Activated T-helper 9 cell treated with anti-CD3 and anti-CD28 coated beads, Interleukin-2, amount 50 U/mL, for 16 hours (primary cell): ENCODE data around the gene ZNF585A.
"Not testable (repeated sequence)": the region's sequence is repeated elsewhere in the genome, so short reads cannot be mapped to it uniquely, and the experiment has no call there.

Source experiments
- DNase-seq: peaks from one replicate; pipeline ENCODE4 v3.0.0-alpha.2; 2020; ENCODE audit warnings: low read depth

Gene ZNF585A

GRCh38 chr19:37172368-37173366, at the start of gene ZNF585A:
TSS of gene ZNF585A (minus strand) at chr19:37172695. CDS start at chr19:37169910, 2,785 bp downstream.
- DNase-seq, result peak; percentile 83

- no peak for DNase-seq
These were observed 48.6 kb upstream of the ZNF585A start for GRCh38 chr19:37221136-37221535.

- DNase-seq, result no peak
These were observed 47.9 kb upstream of the ZNF585A start for GRCh38 chr19:37220383-37220782.

DNA sequence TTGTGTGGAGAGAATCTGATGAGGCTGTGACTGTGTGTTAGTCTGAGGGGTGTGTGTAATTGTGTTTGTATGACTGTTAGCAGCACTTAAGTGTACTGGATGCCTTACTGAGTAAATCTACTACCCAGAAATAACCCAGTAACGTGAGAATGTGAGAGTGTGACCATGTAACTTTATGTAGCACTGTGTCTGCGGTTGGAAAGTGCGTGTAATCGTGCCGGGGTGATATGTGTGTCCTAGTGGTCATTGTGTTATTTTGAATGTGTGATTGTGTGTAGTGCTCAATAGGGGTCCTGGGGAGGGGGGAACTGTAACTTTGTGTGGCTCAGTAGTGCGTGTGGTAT, 46.1 kb upstream of the ZNF585A start:
- DNase-seq, result no peak

DNA sequence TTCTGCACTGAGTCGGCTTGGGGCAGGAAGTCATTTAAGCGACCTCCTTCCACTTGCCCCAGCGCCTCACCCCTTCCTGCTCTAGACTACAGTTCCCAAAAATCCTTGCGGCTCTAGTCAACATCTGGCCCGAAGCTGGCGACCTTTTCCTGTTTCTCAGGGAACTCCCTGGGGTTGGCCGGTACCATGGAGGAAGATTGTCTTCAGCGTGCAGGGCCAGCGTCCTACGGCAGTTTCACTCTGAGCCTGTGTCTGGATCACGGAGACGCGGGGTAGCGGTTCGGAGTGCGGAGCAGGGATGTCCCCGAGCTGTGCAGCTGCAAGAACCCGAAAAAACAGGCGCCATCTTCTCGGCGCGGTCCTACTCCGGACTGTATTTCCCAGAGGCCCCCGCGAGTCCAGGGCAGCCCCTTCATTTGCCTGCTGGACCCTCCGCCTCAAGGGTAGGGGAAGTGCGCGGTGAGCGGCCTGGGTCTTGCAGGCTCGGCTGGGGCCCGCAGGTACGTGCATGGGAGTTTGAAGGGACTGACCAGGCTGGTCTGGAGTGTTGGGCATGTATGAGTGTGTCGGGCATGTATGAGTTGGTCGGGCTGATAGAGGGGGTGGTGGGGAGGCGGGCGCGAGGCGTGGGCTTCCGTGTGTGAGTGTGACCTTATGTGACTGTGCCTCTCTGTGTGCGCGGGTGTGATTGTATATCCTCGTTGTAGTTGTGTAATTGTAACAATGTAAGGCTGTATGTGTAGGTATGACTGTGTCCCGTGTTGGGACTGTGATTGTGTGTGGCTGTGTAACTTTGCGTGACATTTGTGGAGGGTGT, 45.5 kb upstream of the ZNF585A start, which contains the start of gene ZNF383:
TSS of gene ZNF383 (plus strand) at position 440 of the 817 bp plus-strand sequence. CDS start 12,240 bp downstream, outside the sequence.
- DNase-seq, result peak; percentile 70

GRCh38 chr19:37217480-37217774, 44.9 kb upstream of the ZNF585A start:
- no peak for DNase-seq

DNA sequence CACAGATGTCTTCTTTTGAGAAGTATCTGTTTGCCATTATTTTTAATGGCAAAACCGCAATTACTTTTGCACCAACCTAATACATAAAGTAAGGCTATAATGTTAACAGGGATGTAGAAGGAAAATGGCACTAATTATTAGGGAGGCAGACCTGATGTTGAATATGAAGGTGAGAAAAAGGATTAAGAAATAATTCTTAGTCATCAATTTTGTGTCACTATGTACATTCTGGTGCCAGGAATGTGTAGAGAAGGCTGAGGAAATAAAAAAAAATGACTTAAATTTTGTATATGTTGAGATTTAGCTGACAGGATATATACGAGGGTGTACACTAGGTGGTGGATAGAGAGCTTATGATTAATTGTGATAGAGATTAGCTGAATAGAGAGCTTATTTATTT, 25.3 kb upstream of the ZNF585A start:
- no peak for DNase-seq

DNA sequence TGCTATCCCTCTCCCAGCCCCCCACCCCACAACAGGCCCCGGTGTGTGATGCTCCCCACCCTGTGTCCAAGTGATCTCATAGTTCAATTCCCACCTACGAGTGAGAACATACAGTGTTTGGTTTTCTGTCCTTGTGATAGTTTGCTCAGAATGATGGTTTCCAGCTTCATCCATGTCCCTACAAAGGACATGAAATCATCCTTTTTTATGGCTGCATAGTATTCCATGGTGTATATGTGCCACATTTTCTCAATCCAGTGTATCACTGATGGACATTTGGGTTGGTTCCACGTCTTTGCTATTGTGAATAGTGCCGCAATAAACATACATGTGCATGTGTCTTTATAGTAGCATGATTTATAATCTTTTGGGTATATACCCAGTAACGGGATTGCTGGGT, 24.6 kb upstream of the ZNF585A start:
- DNase-seq, result not testable (repeated sequence)

DNA sequence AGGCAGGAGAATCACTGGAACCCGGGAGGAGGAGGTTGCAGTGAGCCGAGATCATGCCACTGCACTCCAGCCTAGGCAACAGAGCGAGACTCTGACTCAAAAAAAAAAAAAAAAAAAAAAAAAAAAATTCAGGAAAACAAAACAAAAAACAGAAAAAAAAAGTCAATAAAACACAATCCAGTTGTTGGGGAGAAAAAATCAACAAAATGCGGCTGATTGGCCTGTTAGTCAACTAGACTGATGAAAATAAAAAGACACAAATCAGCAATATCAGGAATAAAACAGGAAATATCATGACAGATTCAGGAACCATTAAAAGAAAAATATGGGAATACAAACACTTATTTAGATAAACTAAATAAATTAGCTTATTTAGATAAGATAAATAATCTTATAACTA, 22.8 kb upstream of the ZNF585A start:
- not testable (repeated sequence) for DNase-seq

- DNase-seq, result not testable (repeated sequence)
These were observed 13.6 kb upstream of the ZNF585A start for GRCh38 chr19:37186071-37186470.

DNA sequence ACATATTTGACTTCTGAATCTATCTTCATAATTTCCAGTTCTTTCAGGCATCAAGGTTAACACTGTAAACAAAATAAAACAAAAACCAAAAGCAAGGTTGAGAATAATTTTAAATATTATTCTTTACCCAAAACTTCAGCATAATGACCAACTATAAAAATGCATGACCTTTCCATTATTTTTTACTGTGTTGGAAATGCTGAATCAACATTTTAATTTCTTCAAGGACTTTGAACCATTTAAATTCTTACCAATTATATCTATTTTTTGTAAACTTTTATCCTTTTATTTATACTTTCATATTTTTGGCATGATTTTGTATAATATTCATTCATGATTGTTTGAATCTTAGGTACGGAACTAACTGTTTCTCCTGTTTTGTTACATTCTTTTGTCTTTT, 6.9 kb downstream of the ZNF585A start:
- no peak for DNase-seq

DNA sequence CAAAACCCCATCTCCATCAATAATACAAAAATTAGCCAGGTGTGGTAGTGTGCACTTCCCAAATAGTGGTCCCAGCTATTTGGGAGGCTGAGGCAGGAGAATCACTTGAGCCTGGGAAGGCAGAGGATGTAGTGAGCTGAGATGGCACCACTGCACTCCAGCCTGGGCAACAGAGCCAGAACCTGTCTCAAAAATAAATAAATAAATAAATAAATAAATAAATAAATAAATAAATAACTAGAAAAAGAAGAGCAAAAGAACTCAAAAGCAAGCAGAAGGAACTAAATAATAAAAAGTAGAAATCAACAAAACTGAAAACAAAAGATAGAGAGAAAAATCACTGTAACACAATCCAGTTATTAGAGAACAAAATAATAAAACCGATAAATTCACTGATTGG, 12.3 kb downstream of the ZNF585A start:
- no peak for DNase-seq

- no peak for DNase-seq
These were observed 24.3 kb downstream of the ZNF585A start for GRCh38 chr19:37148214-37148613.

DNA sequence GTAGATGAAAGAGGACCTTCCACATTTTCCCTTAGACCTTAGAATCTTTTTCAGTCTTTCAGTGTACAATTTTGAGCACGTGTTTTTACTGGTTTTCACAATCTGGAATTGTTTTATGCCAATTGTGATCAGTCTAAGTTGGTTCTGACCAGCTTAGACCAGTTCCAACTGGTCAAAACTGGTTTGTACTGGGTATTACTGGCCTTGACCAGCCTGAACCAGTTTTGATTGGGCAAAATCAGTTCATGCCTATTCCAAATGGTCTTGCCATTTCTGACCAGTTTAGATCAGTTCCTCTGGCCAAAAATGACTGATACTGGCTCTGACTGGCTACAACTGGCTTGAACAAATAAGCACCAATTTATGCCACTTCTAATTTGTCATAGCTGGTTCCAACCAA, 36.4 kb downstream of the ZNF585A start:
- no peak for DNase-seq

DNA sequence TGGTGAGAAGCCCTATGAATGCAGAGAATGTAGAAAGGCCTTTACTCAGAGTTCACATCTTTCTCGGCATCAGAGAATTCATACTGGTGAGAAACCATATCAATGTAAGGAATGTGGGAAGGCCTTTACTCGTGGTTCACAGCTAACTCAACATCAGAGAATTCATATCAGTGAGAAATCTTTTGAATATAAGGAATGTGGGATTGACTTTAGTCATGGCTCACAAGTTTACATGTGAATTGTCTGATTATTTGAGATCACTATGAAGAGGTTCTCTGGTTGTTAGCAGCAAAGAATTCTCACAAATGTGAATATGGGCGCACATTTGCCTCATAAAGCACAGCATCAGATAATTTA, 43.7 kb downstream of the ZNF585A start:
- DNase-seq, result no peak

- DNase-seq, result no peak
These were observed 44.3 kb downstream of the ZNF585A start for GRCh38 chr19:37127999-37128820.

GRCh38 chr19:37122093-37122492, 50.4 kb downstream of the ZNF585A start:
- DNase-seq, result not testable (repeated sequence)

DNA sequence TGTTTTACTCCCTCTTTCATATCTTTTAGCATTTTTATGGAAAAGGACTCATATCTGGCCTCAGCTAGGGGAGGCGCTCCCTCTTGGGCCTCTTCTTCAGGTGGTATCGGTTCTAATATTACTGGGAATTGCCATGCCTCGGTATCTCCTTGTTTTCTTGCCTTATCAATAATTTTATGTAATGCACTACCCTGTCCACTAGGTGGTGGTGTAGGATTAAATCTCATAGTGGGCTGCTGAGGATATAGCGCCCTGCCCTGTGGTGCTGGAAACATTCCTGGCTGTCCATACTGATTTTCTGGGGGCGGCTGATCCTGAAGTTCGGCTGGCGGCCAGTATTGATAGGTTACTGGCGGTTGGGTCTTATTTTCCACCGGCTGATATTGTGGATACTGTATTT, 58.5 kb downstream of the ZNF585A start:
- no peak for DNase-seq

GRCh38 chr19:37111753-37112152, 60.7 kb downstream of the ZNF585A start:
- DNase-seq, result not testable (repeated sequence)

DNA sequence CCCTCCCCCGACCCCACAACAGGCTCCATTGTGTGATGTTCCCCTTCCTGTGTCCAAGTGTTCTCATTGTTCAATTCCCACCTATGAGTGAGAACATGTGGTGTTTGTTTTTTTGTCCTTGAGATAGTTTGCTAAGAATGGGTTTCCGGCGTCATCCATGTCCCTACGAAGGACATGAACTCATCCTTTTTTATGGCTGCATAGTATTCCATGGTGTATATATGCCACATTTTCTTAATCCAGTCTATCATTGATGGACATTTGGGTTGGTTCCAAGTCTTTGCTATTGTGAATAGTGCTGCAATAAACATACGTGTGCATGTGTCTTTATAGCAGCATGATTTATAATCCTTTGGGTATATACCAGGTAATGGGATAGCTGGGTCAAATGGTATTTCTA, 68.4 kb downstream of the ZNF585A start:
- DNase-seq, result not testable (repeated sequence)

- no peak for DNase-seq
These were observed 73.9 kb downstream of the ZNF585A start for GRCh38 chr19:37098570-37098969.

DNA sequence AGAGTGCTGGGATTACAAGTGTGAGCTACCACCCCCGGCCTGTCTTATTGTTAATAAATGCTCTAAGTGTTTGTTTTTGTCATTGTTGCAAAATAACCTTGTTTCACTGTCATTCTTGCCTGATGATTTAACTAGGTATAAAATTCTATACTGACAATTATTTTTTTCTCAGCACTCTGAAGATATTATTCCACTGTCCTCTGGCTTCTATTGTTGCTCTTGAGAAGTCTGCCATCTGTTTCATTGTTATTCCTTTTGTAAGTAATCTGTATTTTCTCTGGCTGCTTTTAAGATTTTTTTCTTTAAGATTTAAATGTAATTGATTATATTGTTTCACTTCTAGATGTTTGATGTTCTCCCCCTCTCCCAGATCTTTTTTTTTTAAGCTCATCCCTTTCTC, 76.6 kb downstream of the ZNF585A start:
- DNase-seq, result no peak
